Omental fat pad (tissue), 4 donors: Measurements from ENCODE around the gene LVRN. TPM values are rescaled to one million over a fixed set of nuclear protein-coding genes. Genes with fewer than 3 reads are reported as not detected.

ENCODE experiments used
- ATAC-seq: fragments of 150-250 bp; one replicate; pipeline ENCODE4 v1.9.1; 2016; ENCODE audit warnings: mild to moderate bottlenecking, moderate library complexity; ENCODE audit not compliant: low FRiP score
- DNase-seq: peaks from one replicate; pipeline ENCODE4 v3.0.0-alpha.2; 2019; ENCODE audit warnings: low spot score
- total RNA-seq, 4 donors: library from RNA; depleted of rRNA; stranded (reverse); fragments of >200 nt; gene quantifications; one replicate each; pipeline ENCODE4 v1.1.0, GENCODE V29; 2016
- TF ChIP-seq, protein P1 (sequence below), 3 donors: fragments of 450-650 bp; IDR thresholded peaks; one replicate each; pipeline ENCODE4 v1.5.1; 2016 to 2017; ENCODE audit warnings: antibody characterized with exemption in 3 of 3, mild to moderate bottlenecking in 3 of 3, moderate library complexity in 2 of 3

LVRN gene
- total RNA-seq, 4 donors from 2014 or later: 14.9 to 39.7 (median 24.8) TPM

DNA sequence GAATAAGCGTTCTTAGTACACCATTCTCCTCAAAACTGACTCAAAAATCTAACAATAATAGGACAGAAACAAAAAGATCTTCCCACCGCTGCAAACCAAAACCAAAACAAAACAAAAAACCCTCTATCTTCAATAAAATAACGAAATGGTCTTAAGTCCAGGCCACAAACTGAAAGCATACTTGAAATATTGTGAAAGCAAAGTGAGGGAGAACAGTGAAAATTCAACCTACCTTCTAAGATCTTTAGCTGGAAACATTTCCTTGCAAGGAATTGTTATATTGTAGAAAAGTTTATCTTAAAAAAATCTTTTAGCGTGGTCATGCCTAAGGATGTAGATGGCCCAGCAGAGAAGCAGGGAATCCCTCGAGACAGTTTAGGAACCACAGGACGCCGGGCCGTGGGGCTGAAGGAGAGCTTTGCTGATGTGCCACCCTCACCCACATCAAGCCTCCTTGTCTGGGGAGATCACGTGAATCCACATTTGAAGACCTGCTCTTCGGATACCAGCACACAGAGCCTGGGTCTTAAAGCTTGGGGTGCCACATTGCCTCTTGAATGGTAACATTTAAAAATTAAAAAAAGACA lies 27.8 kb upstream of the LVRN start:
- ATAC-seq (no peak), DNase-seq (no peak)
- TF ChIP-seq, protein P1, sequence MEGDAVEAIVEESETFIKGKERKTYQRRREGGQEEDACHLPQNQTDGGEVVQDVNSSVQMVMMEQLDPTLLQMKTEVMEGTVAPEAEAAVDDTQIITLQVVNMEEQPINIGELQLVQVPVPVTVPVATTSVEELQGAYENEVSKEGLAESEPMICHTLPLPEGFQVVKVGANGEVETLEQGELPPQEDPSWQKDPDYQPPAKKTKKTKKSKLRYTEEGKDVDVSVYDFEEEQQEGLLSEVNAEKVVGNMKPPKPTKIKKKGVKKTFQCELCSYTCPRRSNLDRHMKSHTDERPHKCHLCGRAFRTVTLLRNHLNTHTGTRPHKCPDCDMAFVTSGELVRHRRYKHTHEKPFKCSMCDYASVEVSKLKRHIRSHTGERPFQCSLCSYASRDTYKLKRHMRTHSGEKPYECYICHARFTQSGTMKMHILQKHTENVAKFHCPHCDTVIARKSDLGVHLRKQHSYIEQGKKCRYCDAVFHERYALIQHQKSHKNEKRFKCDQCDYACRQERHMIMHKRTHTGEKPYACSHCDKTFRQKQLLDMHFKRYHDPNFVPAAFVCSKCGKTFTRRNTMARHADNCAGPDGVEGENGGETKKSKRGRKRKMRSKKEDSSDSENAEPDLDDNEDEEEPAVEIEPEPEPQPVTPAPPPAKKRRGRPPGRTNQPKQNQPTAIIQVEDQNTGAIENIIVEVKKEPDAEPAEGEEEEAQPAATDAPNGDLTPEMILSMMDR (IDR thresholded peaks at IDR 0.05): no peak

DNA sequence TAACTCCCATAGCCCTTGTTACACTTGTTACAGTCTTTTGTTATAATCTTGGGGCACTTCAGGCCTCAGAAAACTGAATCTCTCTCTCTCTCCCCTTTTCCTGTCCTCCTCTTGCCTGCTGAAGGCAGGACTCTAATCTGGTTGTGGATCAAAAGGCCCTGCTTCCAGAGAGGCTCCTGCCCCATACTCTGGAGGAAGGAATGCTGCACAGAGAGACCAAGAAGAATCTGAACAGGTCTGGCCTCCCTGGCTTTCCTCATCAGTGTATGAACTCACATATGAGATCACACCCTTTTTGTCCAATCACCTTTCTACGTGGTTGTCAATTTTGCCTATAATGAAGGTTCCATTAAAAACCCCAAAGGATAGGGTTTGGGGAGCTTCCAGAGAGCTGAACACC lies 26.2 kb upstream of the LVRN start:
- TF ChIP-seq, protein P1 (IDR thresholded peaks at IDR 0.05): no peak
- DNase-seq (no peak), ATAC-seq (no peak)

DNA sequence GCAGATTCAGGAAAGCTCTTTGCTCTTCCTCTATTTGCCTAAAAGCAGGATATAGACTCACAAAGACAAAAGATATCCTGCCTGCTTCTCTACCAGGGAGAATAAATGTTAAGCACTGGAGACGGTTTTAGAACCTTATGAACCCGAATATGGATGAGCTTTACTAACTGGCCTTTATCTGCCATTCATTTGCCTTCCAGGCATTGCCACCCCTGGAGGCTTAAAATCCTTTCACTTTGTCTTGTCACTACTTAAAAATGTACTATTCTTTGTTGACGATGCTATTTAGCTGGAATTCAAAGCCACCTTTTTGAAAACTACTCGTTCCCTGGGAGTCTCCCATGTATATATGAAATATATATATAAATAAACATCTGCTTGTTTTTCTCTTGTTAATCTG lies 23.2 kb upstream of the LVRN start:
- TF ChIP-seq, protein P1 (IDR thresholded peaks at IDR 0.05): no peak
- ATAC-seq (no peak), DNase-seq (no peak)

DNA sequence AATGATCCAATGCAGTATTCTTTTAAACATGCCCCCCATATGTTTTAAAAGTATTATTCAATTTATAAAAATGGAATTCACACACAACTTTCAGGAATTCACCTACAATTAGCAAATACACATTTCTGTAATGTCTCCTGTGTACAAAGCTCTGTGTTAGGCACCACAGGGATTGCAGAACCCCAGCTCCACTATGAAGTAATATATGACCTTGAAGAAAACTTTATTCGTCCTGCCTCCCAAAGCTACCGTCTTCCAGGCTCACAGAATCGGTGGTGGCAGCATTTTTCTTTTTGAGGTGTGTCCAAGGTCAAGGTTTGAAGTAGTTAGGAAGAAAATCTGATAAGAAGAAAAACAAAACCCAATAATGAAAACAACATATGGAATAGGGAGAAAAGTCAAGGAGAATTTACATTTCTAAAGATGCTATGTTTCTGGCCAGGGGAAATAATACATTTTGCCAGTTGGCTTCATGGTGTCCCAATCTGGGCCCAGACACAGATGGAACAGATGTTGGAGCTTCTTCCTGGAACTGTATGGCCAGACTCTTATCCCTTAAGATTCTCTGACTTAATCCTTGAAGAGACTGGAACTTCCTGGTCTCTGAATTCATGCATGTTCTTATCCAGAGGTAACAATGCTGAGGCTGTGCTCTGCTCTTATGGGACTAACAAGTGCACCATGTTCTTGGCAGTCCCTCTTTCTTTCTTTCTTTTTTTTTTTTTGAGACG lies 22.0 kb upstream of the LVRN start:
- ATAC-seq: no peak
- TF ChIP-seq, protein P1 (IDR thresholded peaks at IDR 0.05): no peak
- DNase-seq: no peak

DNA sequence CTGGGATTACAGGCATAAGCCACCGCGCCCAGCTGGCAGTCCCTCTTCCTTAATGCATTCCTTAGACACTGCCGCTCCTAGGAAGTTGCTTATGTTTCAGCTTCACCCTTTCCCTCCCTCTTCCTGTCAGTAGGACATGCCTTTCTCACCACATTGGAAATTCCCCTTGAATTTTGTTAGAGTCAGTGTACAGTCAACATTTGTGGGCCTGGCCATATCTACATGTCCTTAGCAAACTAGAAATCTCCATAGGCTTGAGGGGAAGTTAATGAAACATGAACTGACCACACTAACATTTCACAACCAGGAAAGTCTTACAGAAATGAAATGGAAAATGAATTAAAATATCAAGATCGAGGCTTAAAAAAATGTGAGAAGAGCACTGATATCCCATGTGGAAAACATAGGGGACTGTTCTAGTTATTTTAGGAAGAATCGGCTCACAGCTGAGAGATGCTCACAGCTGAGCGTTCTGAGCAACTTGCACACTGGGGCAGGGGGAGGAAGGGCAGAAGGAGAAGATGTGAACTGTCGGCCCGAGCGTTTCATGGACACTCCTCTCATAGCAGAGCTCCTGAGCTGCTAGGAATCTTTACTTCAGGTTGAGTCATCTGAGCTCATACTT lies 21.1 kb upstream of the LVRN start:
- no peak for ATAC-seq
- TF ChIP-seq, protein P1 (IDR thresholded peaks at IDR 0.05): no peak
- no peak for DNase-seq

DNA sequence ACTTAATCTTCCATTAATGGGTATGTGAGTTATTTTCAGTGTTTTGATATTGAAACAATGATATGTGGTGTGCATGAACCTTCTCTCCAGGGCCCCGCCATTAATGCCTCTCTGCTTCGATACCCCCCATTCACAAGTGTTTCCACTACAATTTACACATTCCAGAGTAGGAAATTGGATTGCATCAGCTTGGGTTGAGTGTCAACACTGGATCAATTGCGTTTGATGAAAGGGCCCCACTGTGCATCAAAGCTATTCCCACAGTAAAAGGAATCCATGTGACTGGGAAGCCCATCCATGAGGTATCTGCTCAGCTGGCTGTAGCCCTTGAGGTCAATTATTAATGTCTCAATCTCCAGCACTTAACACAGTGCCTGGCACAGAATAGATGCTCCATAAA lies 17.8 kb upstream of the LVRN start:
- TF ChIP-seq, protein P1 (IDR thresholded peaks at IDR 0.05): no peak
- ATAC-seq: no peak

More for the DNA sequence above, 17.8 kb upstream of the LVRN start:
- no peak for DNase-seq
